SHP77 treated with DMSO at 0.1 percent for 48 hours (cell line): ENCODE results near the gene UMOD.
A peak's percentile ranks its signal among the peaks of the same experiment; 100 is the strongest.

Experiments
- DNase-seq: peaks from one replicate; lab custom pipeline; 2025; lab: John Stamatoyannopoulos, UW

Gene UMOD

GRCh38 chr16:20363191-20363590 lies 10.7 kb upstream of the UMOD start:
- no peak for DNase-seq

GRCh38 chr16:20359997-20360396 lies 7.5 kb upstream of the UMOD start:
- no peak for DNase-seq

- no peak for DNase-seq
Measured at GRCh38 chr16:20355114-20355782, 2.7 kb upstream of the UMOD start.

GRCh38 chr16:20353379-20353778 lies 864 bp upstream of the UMOD start:
- DNase-seq: no peak

- no peak for DNase-seq
Measured at GRCh38 chr16:20349615-20350014, 2.9 kb downstream of the UMOD start.

- DNase-seq: peak; percentile 62
Measured at GRCh38 chr16:20348365-20349185, 3.9 kb downstream of the UMOD start.

GRCh38 chr16:20347666-20348364 lies 4.7 kb downstream of the UMOD start:
- DNase-seq: no peak

GRCh38 chr16:20344611-20345010 lies 7.9 kb downstream of the UMOD start:
- DNase-seq: no peak

- no peak for DNase-seq
Measured at GRCh38 chr16:20339744-20340143, 12.8 kb downstream of the UMOD start.

GRCh38 chr16:20336955-20337354 lies 15.6 kb downstream of the UMOD start:
- no peak for DNase-seq

- DNase-seq: no peak
Measured at GRCh38 chr16:20334396-20334795, 18.1 kb downstream of the UMOD start.

GRCh38 chr16:20333120-20333519 lies 19.4 kb downstream of the UMOD start:
- no peak for DNase-seq

- DNase-seq: no peak
Measured at GRCh38 chr16:20332411-20332810, 20.1 kb downstream of the UMOD start.

GRCh38 chr16:20331635-20332034 lies 20.9 kb downstream of the UMOD start:
- DNase-seq: no peak

GRCh38 chr16:20329392-20330138 lies 22.9 kb downstream of the UMOD start:
- no peak for DNase-seq

- peak; percentile 47 for DNase-seq
Measured at GRCh38 chr16:20327444-20328041, 25.0 kb downstream of the UMOD start, which contains the start of gene GP2. TSS of gene GP2 (minus strand) at chr16:20327513. CDS start at chr16:20326431, 1,082 bp downstream.

GRCh38 chr16:20326321-20326720 lies 26.2 kb downstream of the UMOD start:
- DNase-seq: no peak

- DNase-seq: no peak
Measured at GRCh38 chr16:20325005-20325404, 27.5 kb downstream of the UMOD start.

GRCh38 chr16:20323591-20324117 lies 28.9 kb downstream of the UMOD start:
- DNase-seq: no peak

GRCh38 chr16:20322696-20323095 lies 29.8 kb downstream of the UMOD start:
- DNase-seq: no peak

- no peak for DNase-seq
Measured at GRCh38 chr16:20321671-20322070, 30.8 kb downstream of the UMOD start.
